WTC11 (cell line): ENCODE measurements around the gene GSDMA. TPM values are rescaled to one million over a fixed set of nuclear protein-coding genes. Genes with fewer than 3 reads are reported as not detected.

Experiments used
- GTF2I ChIP-seq: fragments of 250-450 bp; sonication (Bioruptor Pico); conservative IDR thresholded peaks from 2 replicates; pipeline ENCODE4 v1.4.0; 2021; ENCODE audit warnings: mild to moderate bottlenecking
- IRF2 ChIP-seq: sonication (generic); formaldehyde crosslinking; IDR thresholded peaks from 2 replicates; pipeline ENCODE4 v1.8.0; 2022; ENCODE audit warnings: low read depth, missing genetic modification reagents, borderline replicate concordance
- KAT7 ChIP-seq: sonication (generic); formaldehyde crosslinking; IDR thresholded peaks from 2 replicates; pipeline ENCODE4 v1.8.1; 2023; ENCODE audit warnings: missing genetic modification reagents, mild to moderate bottlenecking, borderline replicate concordance
- PRRX2 ChIP-seq: fragments of 250-450 bp; sonication (Bioruptor Pico); IDR thresholded peaks from 2 replicates; pipeline ENCODE4 v1.8.0; 2021; ENCODE audit warnings: mild to moderate bottlenecking
- SOX15 ChIP-seq: fragments of 250-450 bp; sonication (Bioruptor Pico); IDR thresholded peaks from 2 replicates; pipeline ENCODE4 v1.9.0; 2021; ENCODE audit warnings: mild to moderate bottlenecking
- TP53 ChIP-seq: sonication (generic); formaldehyde crosslinking; IDR thresholded peaks from 2 replicates; pipeline ENCODE4 v1.8.1; 2023; ENCODE audit warnings: mild to moderate bottlenecking, missing genetic modification reagents
- ZNF423 ChIP-seq: fragments of 250-450 bp; sonication (Bioruptor Pico); IDR thresholded peaks from 2 replicates; pipeline ENCODE4 v2.1.2; 2022; ENCODE audit warnings: mild to moderate bottlenecking, moderate library complexity
- total RNA-seq: library from RNA; stranded (reverse); gene quantifications from 3 replicates; pipeline ENCODE4 v1.2.3, GENCODE V29; 2021
- TF ChIP-seq, protein P1 (sequence below): fragments of 250-450 bp; sonication (Bioruptor Pico); IDR thresholded peaks from 2 replicates; pipeline ENCODE4 v2.1.2; 2022; ENCODE audit warnings: mild to moderate bottlenecking, moderate library complexity
- TF ChIP-seq, protein P2 (sequence below): sonication (generic); formaldehyde crosslinking; IDR thresholded peaks from 2 replicates; pipeline ENCODE4 v1.8.0; 2023; ENCODE audit warnings: mild to moderate bottlenecking, missing genetic modification reagents
- TF ChIP-seq, protein P3 (sequence below): sonication (generic); formaldehyde crosslinking; conservative IDR thresholded peaks from 2 replicates; pipeline ENCODE4 v1.8.1; 2023; ENCODE audit warnings: mild to moderate bottlenecking, low read depth, missing genetic modification reagents, moderate library complexity
- TF ChIP-seq, protein P4 (sequence below): fragments of 250-450 bp; sonication (Bioruptor Pico); IDR thresholded peaks from 2 replicates; pipeline ENCODE4 v1.8.0; 2021; ENCODE audit warnings: mild to moderate bottlenecking
- TF ChIP-seq, protein P5 (sequence below): sonication (generic); formaldehyde crosslinking; IDR thresholded peaks from 2 replicates; pipeline ENCODE4 v1.8.1; 2023; ENCODE audit warnings: mild to moderate bottlenecking, moderate library complexity, missing genetic modification reagents
- TF ChIP-seq, protein P6 (sequence below): sonication (generic); formaldehyde crosslinking; conservative IDR thresholded peaks from 2 replicates; pipeline ENCODE4 v1.8.1; 2022; ENCODE audit warnings: mild to moderate bottlenecking, missing genetic modification reagents
- TF ChIP-seq, protein P7 (sequence below): fragments of 200-600 bp; IDR thresholded peaks from 2 replicates; pipeline ENCODE4 v1.8.0; 2022; ENCODE audit warnings: antibody characterized with exemption

GSDMA gene
- total RNA-seq, 1 experiment from 2014 or later: not detected

DNA sequence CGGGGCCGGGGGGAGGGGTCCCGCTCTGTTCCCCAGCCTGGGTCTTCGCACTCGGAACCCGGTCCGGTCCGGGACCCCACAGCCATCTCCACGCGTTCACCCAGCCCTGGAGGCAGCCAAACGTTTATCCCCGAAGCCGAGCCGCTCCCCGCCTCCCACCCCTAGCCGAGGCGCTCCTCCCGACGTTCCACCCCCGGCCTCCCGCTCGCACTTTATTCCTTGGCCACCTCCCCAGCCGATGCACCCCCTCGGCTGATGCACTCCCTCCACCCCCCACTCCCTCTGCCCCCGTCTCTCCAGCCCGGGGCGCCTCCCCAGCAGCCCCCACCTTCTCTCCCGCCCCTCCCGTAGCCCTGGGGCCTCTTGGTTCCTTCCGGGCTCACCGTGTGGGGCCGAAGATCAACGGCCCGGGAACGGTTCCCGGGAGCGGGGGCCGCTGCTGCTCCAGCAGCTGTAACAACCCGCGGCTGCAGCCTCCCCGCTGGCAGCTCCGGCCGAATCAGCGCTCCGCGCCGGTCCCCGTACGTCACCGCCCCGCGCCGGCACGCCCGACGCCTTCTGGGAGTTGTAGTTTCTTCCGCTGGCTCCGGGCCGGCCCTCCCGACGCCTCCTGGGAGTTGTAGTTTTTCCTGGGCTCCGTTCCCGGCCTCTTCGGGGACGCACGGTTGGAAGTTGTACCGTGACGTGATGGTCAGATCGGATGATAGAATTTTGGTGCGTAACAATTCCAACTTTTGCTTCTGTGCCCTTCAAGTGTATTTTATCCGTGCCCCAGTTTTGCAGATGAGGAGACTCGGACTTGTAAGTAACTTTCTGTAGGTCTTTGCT, 35.5 kb upstream of the GSDMA start, which contains the start of the genes LRRC3C and ORMDL3 (continued):
- TF ChIP-seq, protein P1, sequence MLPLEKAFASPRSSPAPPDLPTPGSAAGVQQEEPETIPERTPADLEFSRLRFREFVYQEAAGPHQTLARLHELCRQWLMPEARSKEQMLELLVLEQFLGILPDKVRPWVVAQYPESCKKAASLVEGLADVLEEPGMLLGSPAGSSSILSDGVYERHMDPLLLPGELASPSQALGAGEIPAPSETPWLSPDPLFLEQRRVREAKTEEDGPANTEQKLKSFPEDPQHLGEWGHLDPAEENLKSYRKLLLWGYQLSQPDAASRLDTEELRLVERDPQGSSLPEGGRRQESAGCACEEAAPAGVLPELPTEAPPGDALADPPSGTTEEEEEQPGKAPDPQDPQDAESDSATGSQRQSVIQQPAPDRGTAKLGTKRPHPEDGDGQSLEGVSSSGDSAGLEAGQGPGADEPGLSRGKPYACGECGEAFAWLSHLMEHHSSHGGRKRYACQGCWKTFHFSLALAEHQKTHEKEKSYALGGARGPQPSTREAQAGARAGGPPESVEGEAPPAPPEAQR (CRISPR knock-in tag): 0 out of 2 replicates have a peak, but pooled peaks have one; percentile 29
- TF ChIP-seq, protein P2, sequence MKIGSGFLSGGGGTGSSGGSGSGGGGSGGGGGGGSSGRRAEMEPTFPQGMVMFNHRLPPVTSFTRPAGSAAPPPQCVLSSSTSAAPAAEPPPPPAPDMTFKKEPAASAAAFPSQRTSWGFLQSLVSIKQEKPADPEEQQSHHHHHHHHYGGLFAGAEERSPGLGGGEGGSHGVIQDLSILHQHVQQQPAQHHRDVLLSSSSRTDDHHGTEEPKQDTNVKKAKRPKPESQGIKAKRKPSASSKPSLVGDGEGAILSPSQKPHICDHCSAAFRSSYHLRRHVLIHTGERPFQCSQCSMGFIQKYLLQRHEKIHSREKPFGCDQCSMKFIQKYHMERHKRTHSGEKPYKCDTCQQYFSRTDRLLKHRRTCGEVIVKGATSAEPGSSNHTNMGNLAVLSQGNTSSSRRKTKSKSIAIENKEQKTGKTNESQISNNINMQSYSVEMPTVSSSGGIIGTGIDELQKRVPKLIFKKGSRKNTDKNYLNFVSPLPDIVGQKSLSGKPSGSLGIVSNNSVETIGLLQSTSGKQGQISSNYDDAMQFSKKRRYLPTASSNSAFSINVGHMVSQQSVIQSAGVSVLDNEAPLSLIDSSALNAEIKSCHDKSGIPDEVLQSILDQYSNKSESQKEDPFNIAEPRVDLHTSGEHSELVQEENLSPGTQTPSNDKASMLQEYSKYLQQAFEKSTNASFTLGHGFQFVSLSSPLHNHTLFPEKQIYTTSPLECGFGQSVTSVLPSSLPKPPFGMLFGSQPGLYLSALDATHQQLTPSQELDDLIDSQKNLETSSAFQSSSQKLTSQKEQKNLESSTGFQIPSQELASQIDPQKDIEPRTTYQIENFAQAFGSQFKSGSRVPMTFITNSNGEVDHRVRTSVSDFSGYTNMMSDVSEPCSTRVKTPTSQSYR (CRISPR knock-in tag): no peak
- TF ChIP-seq, protein P3, sequence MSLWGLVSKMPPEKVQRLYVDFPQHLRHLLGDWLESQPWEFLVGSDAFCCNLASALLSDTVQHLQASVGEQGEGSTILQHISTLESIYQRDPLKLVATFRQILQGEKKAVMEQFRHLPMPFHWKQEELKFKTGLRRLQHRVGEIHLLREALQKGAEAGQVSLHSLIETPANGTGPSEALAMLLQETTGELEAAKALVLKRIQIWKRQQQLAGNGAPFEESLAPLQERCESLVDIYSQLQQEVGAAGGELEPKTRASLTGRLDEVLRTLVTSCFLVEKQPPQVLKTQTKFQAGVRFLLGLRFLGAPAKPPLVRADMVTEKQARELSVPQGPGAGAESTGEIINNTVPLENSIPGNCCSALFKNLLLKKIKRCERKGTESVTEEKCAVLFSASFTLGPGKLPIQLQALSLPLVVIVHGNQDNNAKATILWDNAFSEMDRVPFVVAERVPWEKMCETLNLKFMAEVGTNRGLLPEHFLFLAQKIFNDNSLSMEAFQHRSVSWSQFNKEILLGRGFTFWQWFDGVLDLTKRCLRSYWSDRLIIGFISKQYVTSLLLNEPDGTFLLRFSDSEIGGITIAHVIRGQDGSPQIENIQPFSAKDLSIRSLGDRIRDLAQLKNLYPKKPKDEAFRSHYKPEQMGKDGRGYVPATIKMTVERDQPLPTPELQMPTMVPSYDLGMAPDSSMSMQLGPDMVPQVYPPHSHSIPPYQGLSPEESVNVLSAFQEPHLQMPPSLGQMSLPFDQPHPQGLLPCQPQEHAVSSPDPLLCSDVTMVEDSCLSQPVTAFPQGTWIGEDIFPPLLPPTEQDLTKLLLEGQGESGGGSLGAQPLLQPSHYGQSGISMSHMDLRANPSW (CRISPR knock-in tag): no peak
- TF ChIP-seq GTF2I (no peak), ZNF423 (CRISPR knock-in tag) (no peak), TP53 (CRISPR knock-in tag) (no peak), SOX15 (CRISPR knock-in tag) (no peak), KAT7 (CRISPR knock-in tag) (no peak), PRRX2 (CRISPR knock-in tag) (no peak), IRF2 (no peak)
- TF ChIP-seq, protein P4, sequence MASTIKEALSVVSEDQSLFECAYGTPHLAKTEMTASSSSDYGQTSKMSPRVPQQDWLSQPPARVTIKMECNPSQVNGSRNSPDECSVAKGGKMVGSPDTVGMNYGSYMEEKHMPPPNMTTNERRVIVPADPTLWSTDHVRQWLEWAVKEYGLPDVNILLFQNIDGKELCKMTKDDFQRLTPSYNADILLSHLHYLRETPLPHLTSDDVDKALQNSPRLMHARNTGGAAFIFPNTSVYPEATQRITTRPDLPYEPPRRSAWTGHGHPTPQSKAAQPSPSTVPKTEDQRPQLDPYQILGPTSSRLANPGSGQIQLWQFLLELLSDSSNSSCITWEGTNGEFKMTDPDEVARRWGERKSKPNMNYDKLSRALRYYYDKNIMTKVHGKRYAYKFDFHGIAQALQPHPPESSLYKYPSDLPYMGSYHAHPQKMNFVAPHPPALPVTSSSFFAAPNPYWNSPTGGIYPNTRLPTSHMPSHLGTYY: no peak
- TF ChIP-seq, protein P5, sequence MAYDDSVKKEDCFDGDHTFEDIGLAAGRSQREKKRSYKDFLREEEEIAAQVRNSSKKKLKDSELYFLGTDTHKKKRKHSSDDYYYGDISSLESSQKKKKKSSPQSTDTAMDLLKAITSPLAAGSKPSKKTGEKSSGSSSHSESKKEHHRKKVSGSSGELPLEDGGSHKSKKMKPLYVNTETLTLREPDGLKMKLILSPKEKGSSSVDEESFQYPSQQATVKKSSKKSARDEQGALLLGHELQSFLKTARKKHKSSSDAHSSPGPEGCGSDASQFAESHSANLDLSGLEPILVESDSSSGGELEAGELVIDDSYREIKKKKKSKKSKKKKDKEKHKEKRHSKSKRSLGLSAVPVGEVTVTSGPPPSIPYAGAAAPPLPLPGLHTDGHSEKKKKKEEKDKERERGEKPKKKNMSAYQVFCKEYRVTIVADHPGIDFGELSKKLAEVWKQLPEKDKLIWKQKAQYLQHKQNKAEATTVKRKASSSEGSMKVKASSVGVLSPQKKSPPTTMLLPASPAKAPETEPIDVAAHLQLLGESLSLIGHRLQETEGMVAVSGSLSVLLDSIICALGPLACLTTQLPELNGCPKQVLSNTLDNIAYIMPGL (CRISPR knock-in tag): no peak
- TF ChIP-seq, protein P6, sequence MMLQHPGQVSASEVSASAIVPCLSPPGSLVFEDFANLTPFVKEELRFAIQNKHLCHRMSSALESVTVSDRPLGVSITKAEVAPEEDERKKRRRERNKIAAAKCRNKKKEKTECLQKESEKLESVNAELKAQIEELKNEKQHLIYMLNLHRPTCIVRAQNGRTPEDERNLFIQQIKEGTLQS (CRISPR knock-in tag): no peak
- TF ChIP-seq, protein P7, sequence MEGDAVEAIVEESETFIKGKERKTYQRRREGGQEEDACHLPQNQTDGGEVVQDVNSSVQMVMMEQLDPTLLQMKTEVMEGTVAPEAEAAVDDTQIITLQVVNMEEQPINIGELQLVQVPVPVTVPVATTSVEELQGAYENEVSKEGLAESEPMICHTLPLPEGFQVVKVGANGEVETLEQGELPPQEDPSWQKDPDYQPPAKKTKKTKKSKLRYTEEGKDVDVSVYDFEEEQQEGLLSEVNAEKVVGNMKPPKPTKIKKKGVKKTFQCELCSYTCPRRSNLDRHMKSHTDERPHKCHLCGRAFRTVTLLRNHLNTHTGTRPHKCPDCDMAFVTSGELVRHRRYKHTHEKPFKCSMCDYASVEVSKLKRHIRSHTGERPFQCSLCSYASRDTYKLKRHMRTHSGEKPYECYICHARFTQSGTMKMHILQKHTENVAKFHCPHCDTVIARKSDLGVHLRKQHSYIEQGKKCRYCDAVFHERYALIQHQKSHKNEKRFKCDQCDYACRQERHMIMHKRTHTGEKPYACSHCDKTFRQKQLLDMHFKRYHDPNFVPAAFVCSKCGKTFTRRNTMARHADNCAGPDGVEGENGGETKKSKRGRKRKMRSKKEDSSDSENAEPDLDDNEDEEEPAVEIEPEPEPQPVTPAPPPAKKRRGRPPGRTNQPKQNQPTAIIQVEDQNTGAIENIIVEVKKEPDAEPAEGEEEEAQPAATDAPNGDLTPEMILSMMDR: no peak
- TF ChIP-seq, all 79 proteins: peak for 15
